Glomerular visceral epithelial cell (primary cell): ENCODE results near the gene FRMD3.

ENCODE experiments used
- DNase-seq: peaks from one replicate; pipeline ENCODE4 v3.0.0-alpha.2; 2016; ENCODE audit errors: extremely low spot score

The FRMD3 gene

DNA sequence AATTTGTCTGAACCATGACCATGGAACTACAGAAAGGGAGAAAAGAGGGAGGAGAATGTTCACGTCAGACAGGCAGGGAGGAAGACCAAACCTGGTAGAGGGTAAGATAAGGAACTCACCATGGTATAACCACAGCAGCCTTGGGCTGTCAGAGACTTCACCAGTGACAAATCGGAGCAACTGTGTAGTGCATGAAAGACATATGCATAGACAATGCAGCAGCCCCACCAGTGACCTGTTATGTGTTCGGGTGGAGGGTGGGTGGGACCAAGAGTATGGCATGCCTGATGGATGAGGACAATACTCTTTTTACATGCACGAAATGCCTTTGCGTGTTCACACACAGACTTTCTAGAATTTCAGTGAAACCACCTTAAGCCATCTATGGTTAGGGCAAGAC lies 253.5 kb downstream of the FRMD3 start:
- no peak for DNase-seq

DNA sequence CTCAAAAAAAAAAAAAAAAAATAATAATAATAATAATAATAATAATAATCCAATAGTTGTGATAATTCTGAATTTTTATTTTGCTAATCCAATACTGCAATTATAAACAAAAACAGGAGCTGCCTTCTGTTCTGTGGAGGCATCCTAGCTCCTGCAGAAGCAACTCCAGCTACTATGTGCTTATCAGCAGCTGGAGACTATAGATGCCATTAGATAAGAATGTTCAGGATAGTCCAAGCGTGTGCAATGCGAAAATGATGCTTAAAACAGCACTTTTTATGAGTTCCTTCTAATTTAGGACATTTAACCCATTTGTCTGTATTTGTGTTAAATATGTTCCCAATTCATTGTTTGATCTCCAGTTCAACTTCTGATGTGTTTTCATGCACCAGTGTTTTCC lies 254.7 kb downstream of the FRMD3 start:
- DNase-seq, result no peak

DNA sequence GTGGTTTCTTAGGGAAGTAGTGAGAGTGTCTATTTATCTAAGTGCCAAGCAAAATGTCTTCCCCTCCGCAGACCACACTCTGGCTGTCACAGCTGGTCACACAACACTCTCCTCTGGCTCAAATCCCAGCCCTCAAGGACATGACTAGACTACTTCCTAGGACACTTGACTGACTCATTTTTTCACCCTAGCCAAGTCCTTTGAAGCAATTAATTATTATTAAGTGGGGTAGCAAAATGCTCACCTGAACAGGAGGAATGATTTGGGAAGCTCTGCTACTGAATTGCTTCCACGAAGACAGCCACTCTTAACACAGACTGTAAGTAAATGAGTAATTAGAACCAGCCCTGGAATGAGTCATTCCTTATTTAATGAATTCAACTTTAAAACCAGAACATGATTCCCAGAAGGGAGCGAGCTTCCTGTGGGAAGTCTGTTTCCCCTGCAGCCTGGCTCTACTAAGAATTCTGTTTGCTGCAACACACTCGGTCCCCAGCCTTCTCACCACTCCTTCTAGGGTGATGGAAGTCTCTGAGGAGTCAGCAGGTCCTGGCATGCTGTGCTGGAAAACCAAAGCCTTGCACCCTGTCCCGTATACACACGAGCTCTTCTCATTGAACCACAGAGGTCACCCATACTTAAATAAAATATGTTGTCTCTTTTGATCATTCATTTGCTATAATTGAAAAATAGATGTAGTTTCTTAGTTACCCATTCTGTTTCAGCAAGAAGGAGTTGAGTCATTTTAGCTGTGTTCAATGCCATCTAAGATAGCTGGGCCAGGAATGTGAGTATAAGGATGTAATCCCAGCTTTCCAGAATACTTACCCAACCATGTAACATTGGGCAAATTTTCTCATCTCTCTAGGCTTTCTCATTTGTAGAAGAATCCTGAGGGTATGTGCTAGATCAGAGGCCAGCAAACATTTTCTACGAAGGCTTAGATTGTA lies 256.6 kb downstream of the FRMD3 start:
- DNase-seq, result peak; percentile 85

DNA sequence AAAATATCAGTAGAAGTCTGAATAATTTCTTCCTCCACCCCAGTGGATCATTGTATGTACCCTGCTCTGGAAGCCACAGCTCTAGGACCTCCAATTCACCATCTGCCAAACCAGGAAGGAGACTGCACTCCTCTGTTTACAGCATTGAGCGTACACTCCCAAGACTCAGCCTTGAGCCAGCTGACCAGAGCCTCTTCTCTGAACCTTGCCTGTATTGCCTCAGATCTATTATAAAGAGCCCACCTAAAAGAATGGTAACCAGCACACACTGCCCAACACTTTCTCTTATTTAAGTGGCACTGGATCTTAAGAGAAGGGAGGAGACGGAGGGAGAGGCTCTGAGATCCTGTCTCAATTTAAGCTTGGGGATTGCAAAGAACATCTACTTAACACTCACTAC lies 257.4 kb downstream of the FRMD3 start:
- no peak for DNase-seq

DNA sequence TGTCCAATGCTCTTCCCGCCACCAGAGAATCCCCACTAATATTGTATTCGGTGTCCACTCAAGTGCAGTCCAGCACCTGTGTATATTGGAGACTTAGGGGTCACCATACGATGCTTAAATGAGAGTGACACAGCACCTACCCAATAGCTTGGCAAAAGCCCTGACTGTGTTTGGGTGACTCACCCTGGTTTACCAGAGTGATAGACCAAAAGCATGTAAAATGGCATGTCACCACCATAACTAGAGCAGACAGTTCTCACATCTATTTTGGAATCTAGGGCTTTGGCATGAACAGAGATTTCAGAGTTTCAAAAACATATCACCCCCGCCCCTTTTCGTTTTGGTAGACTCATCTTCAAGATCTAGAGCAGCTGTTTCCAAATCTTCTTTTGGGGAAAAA lies 257.9 kb downstream of the FRMD3 start:
- DNase-seq, result peak; percentile 37

DNA sequence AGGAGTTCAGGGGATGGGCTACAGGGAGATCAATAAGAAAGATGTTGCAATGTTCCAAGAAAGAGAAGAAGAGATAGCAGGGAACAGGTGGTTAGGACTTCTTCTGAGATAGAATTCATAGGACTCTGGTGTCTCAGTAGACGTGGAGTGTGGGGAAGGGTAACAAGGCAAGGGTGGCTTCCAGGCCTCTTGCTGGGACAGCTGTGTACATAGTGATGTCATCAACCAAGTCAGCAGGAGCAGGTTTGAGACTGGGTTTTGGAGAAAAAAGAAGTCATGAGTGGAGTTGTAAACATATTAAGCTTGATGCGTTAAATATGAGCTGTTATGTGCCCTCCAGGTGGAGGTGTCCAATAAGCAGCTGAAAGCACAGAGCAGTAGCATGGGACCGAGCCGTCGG lies 263.4 kb downstream of the FRMD3 start:
- no peak for DNase-seq

DNA sequence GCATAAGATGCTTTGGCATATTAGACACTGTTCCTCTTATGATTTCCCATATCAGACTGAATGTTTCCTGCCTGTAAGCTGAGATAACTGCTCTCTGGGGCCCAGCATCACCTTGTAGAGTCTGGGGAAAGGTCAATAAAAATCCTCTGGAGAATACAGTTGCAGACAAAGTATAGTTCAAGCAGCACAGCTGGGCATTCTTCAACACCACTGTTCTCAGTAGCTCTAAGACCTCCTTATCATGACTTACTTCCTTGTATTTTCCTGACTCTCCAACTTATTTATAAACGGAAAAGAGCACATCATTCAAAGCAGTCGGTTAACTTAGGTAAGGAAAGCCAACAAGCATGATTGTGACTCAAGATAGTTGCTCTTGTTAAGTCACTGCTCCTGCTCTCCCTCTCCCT lies 266.5 kb downstream of the FRMD3 start:
- no peak for DNase-seq

DNA sequence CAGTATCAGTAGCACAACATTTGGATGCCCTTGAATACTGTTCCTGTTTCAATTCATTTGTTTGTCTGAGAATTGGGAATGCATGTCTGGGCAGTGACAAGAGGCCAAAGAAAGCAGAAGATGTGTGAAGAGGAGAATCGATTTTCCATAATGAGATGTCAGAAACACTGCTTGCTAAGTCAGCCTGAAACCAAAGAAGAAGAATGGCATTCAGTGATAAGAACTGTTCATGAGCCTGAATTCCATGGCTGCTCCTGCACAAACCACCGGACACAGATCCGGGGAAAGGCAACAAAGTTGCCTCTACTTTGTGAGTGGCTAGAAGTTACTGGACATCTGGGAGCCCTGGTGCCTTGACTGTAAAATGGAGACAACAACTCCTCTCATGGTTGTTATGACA lies 268.1 kb downstream of the FRMD3 start:
- no peak for DNase-seq

DNA sequence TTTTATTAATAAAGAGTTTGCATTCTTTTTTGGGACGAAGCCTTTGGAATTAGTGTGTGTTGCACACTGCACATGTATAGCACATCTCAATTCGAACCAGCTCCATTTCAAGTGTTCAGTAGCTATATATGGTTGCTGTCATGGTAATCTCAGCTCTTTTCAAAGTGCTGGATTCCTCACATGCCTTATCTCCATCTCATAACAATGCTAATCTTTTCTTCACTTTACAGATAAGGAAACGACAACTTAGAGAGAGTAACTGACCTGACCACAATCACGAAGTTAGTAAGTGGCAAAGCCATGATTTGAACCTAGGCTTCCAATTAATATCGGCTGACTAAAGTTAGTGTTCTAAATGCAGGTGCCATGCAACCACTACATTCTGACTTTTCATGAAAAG lies 270.5 kb downstream of the FRMD3 start:
- DNase-seq, result no peak

DNA sequence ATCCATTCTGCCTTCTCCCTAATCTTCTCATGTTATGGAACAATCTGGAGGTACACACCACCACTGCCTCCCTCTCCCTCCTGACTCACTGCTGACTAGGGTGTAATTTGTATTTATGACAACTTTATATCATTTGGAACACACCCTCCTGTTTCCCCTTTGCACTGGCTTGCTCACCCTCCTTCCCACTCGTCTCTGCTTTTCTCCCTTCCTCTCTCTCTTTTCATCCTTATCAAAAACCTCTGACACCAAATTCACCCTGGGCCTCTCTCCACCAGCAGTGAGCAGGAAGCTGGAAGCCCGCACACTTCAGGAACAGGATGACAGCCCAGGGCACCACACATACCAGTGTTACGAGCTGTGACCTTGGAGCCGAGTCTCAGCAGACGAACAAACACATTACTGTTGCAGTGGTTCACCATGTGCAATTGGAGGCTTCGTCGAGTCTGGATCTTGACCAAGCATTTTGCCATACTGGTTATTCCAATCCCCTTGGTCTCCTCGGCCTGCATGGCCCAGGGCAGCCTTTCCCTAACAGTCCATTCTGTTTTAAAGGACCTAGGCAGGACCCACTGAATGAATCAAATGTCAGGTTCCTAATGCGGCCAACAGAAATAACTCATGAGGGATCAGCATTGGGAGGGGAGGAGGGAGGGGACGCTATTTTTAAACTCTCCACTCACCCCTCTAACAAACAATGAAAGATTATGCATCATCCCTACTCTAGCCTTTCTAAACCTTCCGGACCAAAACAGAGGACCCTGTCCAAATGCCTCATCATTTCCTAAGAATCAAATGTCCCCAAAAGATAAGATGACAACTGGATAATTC lies 271.3 kb downstream of the FRMD3 start:
- DNase-seq, result peak; percentile 25

DNA sequence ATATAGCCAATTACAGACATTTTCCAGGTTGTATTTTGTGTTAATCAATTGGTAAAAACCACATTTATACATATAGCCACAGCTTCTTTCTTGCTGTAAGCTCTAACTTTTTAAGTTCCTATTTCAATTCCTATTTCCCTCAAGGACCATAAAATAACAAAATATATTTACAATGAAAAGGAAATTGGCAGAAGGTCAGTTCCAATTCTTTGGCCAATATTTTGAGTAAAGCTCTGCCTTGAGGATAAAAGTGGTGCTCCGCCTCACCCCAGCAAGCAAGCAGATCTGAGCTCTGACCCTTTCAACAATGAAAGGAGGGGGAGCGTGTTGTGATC lies 271.9 kb downstream of the FRMD3 start:
- DNase-seq, result no peak

DNA sequence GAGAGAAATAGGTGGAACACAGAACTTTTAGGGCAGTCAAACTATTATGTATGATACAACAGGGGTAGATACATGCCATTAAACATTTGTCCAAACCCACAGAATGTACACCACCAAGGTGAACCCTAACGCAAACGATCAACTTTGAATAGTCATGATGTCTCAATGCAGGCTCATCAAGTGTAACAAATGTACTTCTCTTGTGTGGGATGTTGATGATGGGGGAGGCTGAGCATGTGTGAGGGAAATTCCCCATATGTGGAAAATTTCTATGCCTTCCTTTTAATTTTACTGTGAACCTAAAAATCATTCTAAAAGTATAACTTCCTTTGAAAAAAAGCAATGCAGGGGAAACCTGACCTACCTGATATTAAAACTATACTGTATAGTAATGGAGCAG lies 273.9 kb downstream of the FRMD3 start:
- no peak for DNase-seq

DNA sequence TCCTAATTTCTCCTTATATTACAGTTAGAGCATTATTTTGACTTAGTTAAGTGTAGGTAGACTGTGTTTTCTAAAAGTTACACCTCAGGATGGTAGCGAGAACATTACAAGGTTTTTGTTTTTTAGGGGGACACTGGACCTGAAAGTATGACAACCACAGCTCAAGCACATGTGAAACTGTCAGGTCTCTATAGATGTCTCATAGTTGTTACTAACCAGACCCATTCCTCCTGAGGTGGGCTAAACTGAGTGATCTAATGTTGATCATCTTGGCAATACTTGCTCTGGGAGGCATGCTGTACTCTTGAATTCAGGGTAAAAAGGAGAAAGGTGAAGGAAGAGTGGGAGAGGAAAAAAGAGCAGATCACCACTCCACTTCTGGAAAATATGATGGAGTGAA lies 278.6 kb downstream of the FRMD3 start:
- DNase-seq, result no peak

DNA sequence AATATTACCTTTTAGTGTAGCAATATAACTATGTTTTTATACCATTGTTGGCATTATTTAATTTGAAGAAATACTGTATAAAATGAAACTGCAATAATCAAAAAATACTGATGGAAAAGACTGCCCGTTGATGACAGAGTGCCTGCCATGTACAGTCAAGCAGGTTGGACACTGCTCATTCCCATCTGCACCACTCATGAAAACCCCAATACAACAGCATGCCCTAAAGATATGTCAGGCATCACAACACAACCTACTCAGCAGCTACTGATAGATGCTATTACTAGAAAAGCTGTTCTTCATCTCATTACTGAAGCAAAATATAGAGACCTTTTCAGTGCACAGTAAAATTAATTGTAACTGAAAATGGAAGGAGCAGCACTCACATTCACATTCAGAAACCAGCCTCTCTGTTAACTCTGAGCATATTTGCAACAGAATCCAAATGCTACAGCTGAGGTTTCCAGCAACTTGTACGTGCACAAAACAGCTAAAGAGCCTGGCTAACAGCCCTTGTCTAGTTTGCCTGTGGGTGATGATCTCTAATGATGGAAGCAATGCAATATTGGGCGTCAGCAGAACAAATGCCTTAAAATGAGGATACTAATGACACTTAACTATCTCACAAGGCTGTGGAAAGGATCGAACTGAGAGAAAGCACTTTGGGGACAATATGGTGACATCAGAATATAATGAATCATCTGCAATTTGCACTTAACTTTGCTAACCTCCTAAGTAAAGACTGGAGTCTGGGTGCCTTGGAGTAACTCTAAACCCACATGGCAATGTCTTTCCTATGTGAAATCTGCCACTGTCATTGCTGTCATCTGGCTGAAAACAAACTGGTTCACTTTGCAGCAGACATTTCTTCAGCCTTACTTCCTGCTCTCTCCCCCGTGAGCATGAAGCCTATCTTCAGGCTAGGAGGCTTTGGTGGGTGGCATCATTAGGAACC lies 280.0 kb downstream of the FRMD3 start:
- DNase-seq, result no peak

DNA sequence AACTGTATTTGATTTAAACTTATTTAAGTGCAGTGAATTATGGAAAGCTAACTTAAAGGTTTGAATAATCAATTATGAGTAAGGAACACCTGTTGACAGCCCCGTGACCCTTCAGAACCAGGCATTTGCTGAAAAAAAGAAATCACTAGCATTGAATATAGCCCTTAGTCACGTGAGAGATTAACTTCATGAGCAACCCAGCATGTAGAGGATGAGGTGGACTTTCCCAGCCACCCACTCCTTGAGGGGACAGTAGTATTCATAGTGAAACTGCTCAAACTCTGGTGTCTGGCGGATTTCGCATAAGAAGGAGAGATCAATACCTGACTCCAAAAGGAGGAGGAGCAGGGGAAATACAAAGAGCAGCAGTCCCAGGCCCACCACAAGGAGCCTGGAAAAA lies 290.5 kb downstream of the FRMD3 start:
- DNase-seq, result no peak

DNA sequence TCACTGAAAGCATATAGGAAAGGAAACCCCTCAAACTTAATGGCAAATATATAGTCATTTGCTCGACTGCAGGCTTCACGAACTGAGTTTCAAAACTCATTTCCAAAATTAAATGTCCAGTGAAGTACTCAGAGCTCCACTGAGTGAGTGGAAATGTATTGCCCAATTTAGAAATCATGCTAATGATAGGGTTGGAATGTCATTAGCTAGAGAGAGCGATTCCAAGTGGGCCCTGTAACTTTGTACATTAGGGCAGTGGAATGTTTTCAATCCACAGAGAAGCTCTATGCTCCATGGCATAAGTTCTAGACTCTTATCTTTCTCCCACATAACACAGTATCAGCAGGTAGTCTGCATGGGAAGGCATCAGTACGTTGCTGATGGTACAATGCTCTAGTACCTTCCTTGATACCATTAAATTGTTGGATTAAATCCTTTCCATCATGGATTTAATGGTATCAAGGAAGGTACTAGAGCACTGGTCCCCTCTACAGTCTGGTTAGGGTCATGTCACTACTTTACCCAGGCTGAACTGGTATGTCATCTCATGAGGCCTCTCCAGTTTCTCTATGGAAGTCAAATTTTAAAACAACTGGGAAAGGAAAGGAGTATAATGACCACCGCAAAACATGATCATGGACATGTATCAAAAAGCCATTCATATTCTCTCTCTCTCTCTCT lies 292.1 kb downstream of the FRMD3 start:
- no peak for DNase-seq

DNA sequence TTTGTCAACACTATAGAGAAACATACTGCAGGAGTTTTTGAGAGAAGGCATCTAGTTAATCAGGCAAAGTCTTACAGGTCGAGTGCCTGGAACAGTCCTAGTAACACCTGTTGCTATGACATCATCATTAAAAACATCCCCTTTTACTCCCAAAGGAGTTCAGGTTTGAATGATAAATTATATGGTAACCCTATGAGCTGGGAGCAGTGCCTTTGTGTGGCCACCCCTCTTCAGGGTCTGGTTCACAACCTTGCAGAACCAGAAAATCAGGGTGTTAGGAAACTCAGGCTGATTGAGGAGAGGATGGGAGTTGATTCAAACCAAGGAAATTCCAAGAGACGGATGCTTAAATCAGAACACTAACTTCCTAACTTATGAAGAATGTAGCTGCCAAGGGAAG lies 296.1 kb downstream of the FRMD3 start:
- no peak for DNase-seq

DNA sequence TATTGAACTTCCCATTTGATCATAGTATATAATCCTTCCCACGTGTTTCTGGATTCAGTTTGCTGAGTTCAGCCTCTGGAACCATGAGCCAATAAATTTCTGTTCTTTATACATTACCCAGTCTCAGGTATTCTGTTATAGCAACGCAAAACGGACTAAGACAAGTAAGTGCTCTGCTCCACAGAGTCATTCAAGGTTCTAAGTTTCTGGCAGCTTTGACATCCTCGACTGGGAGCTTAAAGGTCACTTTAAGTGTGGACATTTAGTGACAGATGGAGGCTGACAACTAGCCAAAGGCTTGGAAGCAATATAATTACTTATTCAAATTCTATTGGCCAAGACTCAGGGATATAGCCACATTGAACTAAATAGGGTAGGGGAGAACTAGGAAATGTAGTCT lies 297.5 kb downstream of the FRMD3 start:
- DNase-seq, result no peak

DNA sequence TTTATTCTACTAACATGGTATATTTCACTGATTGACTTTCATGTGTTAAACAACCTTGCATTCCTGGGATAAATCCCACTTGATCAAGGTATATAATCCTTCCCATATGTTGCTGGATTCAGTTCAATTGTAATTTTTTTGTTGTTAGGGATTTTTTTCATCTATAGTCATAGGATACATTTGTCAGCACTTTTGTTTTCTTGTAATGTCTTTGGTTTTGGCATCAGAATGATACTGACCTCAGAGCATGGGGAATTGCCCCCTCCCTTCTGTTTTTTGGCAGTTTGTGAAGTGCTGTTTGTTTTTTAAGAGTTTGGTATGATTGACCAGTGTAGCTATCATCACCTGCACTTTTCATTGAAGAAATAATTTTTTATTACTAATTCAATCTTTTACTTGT lies 298.5 kb downstream of the FRMD3 start:
- DNase-seq, result no peak

DNA sequence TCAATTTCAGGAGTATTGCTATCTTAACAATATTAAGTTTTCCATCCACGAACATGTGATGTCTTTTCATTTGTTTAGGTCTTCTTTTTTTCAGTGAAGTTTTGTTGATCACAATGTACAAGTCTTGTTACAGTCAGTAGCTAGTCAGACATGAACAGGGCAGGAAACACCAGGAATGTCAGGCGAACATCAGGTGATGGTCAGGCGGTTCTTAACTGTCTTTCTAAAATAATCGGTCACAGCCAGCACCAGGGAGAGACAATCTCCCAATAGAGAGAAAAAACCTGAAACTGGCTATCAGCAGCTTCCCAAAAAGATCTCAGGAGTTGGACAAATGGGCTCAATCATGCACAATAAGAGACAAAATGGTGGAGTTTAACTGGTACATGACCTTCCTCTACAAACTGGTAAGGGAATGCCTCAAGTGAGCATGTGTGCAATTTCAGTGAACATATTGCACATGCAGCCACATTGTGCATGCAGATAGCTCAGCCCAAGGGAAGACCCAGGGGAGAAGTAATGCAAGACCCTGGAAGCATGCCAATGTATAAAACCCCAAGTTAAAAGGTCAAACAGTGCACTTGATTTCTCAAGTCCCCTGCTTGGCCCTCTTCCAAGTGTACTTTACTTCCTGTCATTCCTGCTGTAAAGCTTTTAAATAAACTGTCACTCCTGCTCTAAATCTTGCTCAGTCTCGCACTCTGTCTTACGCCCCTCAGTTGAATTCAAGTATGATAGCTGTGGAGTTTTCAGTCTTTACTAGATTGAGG lies 299.1 kb downstream of the FRMD3 start:
- no peak for DNase-seq
